Endodermal cell (in vitro differentiated cells): ENCODE results near the gene ZFP57. TPM values are rescaled to one million over a fixed set of nuclear protein-coding genes. Genes with fewer than 3 reads are reported as not detected.
A peak's percentile ranks its signal among the peaks of the same experiment; 100 is the strongest.

Experiments used
- DNase-seq: peaks from one replicate; pipeline ENCODE4 v3.0.0-alpha.2; 2017
- H3K27ac ChIP-seq: 2 replicates; pipeline ENCODE4 v1.5.1; 2013; ENCODE audit warnings: mild to moderate bottlenecking, low read depth, low read length, moderate library complexity
- H3K27me3 ChIP-seq: 2 replicates; pipeline ENCODE4 v1.6.1; 2013; ENCODE audit warnings: mild to moderate bottlenecking, low read length, moderate library complexity; ENCODE audit not compliant: insufficient read depth, control insufficient read depth, poor library complexity, severe bottlenecking
- H3K36me3 ChIP-seq: 2 replicates; pipeline ENCODE4 v1.7.0; 2013; ENCODE audit warnings: mild to moderate bottlenecking, low read length, moderate library complexity; ENCODE audit not compliant: control insufficient read depth, insufficient read depth
- H3K4me1 ChIP-seq: one replicate; pipeline ENCODE4 v1.7.0; 2013; ENCODE audit warnings: low read length; ENCODE audit not compliant: control insufficient read depth, insufficient read depth
- H3K4me3 ChIP-seq: 2 replicates; pipeline ENCODE4 v1.5.1; 2013; ENCODE audit warnings: mild to moderate bottlenecking, low read length, moderate library complexity
- H3K9ac ChIP-seq: 2 replicates; pipeline ENCODE4 v1.6.1; 2013; ENCODE audit warnings: mild to moderate bottlenecking, low read length, moderate library complexity; ENCODE audit not compliant: poor library complexity, severe bottlenecking; ENCODE audit errors: extremely low read depth
- H3K9me3 ChIP-seq: 2 replicates; pipeline ENCODE4 v1.6.1; 2013; ENCODE audit warnings: mild to moderate bottlenecking, low read length, moderate library complexity; ENCODE audit not compliant: control insufficient read depth
- H3K27ac Mint-ChIP-seq: 2 replicates; pipeline ENCODE4 v1.8.0; 2020; ENCODE audit warnings: mixed read lengths
- H3K27me3 Mint-ChIP-seq: 2 replicates; pipeline ENCODE4 v1.8.0; 2021; ENCODE audit warnings: mild to moderate bottlenecking, mixed read lengths; ENCODE audit not compliant: insufficient read depth
- H3K36me3 Mint-ChIP-seq: 2 replicates; pipeline ENCODE4 v1.8.0; 2020; ENCODE audit warnings: low read depth, mixed read lengths
- H3K4me1 Mint-ChIP-seq: 2 replicates; pipeline ENCODE4 v1.8.0; 2020; ENCODE audit warnings: mixed read lengths
- H3K4me3 Mint-ChIP-seq: 2 replicates; pipeline ENCODE4 v1.8.0; 2020; ENCODE audit warnings: mild to moderate bottlenecking, moderate library complexity, mixed read lengths
- H3K9me3 Mint-ChIP-seq: 2 replicates; pipeline ENCODE4 v1.8.0; 2020; ENCODE audit warnings: mild to moderate bottlenecking, mixed read lengths
- WGBS, 2 experiments: methylation state at CpG; one replicate each; pipeline versions ENCODE4 v1.1.5 to v1.1.7; 2013; ENCODE audit warnings: missing lambda C conversion rate in 2 of 2, mixed read lengths in 1 of 2; ENCODE audit not compliant: insufficient coverage in 1 of 2, insufficient read length in 1 of 2; 5-methylcytosine and 5-hydroxymethylcytosine counted together
- total RNA-seq, 2 donors: library from RNA; stranded (reverse); fragmentation: NEBNext Ultra II Directional in 1 of 2; extraction: Animal tissue kit (Norgen Biotek cat#: 25700) in 1 of 2; gene quantifications; 2 replicates in 1 of 2; 3 replicates in 1 of 2; pipeline ENCODE4 v1.2.1, GENCODE V29; 2021
- TF ChIP-seq, protein P1 (sequence below): fragments of 200-600 bp; sonication (generic); conservative IDR thresholded peaks from 2 replicates; pipeline ENCODE4 v1.5.0; 2021; ENCODE audit warnings: antibody characterized with exemption, mild to moderate bottlenecking

Gene ZFP57
- total RNA-seq, 2 donors from 2014 or later = 0.24 to 0.59 TPM

DNA sequence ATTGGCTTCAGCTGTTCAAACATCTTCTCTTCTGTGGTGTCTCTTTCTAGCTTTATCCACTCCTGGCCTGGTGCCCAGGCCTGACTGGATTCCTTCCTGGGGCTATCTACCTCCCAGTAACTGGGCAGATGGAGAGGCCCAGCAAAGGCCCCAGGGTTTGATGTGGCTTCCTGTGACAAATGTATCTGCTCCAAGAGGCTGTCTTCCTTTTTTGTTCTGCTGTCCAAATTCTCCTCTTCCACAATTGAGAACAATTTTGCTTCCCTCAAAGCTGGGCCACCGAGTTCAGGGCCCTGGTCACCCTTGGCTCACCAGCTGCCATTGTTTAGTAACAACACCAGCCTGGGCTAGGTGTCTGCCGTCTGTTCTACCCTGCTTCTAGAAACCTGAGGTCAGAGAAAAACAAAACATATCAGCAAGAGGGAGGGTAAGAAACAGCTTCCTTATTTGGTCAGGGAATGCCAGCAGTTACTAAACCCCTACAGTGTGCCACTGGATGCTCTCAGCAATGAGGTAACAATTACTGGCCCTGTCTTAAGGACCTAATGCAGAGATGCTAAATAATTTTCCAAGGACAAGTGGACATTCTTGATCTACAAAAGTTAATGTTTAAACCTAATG lies 3.9 kb downstream of the ZFP57 start:
- no peaks in the 10 kb centered on the region for H3K36me3 ChIP-seq
- no peaks in the 10 kb centered on the region for H3K9me3 Mint-ChIP-seq
- H3K27ac ChIP-seq = peak overlapping the region; percentile 13
- no peaks in the 10 kb centered on the region for H3K27me3 ChIP-seq
- H3K4me1 Mint-ChIP-seq = peaks cover 19% of the 10 kb centered on the region
- H3K36me3 Mint-ChIP-seq = no peaks in the 10 kb centered on the region
- H3K27ac Mint-ChIP-seq = peak overlapping the region; percentile 73
- TF ChIP-seq, protein P1, sequence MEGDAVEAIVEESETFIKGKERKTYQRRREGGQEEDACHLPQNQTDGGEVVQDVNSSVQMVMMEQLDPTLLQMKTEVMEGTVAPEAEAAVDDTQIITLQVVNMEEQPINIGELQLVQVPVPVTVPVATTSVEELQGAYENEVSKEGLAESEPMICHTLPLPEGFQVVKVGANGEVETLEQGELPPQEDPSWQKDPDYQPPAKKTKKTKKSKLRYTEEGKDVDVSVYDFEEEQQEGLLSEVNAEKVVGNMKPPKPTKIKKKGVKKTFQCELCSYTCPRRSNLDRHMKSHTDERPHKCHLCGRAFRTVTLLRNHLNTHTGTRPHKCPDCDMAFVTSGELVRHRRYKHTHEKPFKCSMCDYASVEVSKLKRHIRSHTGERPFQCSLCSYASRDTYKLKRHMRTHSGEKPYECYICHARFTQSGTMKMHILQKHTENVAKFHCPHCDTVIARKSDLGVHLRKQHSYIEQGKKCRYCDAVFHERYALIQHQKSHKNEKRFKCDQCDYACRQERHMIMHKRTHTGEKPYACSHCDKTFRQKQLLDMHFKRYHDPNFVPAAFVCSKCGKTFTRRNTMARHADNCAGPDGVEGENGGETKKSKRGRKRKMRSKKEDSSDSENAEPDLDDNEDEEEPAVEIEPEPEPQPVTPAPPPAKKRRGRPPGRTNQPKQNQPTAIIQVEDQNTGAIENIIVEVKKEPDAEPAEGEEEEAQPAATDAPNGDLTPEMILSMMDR = no peak
- WGBS, 2 experiments = 74 to 100% methylated on average over 1 to 2 of the region's 2 CpGs
- H3K4me3 ChIP-seq = no peak overlapping the region
- no peak overlapping the region for H3K4me3 Mint-ChIP-seq
- H3K9me3 ChIP-seq = no peaks in the 10 kb centered on the region
- no peak for DNase-seq
- peaks cover 5% of the 10 kb centered on the region for H3K27me3 Mint-ChIP-seq
- H3K9ac ChIP-seq = no peak overlapping the region
- H3K4me1 ChIP-seq = no peaks in the 10 kb centered on the region

DNA sequence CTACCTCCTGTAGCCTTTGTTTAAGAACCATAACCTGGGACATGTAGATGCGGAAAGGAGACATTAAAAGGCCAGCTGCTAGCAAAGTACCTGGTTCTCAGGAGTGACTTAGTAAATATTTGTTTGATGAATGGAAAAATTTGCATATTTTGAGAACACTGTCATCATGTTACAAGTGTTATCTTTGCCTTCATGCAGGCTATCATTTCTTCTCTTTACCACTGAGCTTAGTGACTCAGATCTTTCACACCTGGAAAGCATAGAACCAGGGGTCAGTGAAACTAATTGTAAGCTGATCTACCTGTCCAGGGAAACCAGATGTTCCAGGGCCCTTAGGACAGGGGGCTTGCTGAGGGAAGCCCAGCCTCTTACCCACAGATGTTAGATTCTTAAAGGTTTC lies 5.4 kb downstream of the ZFP57 start:
- Mint-ChIP-seq H3K27ac (peak overlapping the region; percentile 12), H3K27me3 (peaks cover 6% of the 10 kb centered on the region), H3K36me3 (no peaks in the 10 kb centered on the region), H3K4me3 (no peak overlapping the region), H3K4me1 (peaks cover 19% of the 10 kb centered on the region), H3K9me3 (no peaks in the 10 kb centered on the region)
- no peaks in the 10 kb centered on the region for H3K27me3 ChIP-seq
- no peaks in the 10 kb centered on the region for H3K4me1 ChIP-seq
- H3K9ac ChIP-seq = no peak overlapping the region
- DNase-seq = no peak
- no peak overlapping the region for H3K27ac ChIP-seq
- H3K4me3 ChIP-seq = no peak overlapping the region
- TF ChIP-seq, protein P1 = no peak
- no peaks in the 10 kb centered on the region for H3K36me3 ChIP-seq
- WGBS, 2 experiments = 88 to 100% methylated on average over 1 of the region's 1 CpG
- H3K9me3 ChIP-seq = no peaks in the 10 kb centered on the region

DNA sequence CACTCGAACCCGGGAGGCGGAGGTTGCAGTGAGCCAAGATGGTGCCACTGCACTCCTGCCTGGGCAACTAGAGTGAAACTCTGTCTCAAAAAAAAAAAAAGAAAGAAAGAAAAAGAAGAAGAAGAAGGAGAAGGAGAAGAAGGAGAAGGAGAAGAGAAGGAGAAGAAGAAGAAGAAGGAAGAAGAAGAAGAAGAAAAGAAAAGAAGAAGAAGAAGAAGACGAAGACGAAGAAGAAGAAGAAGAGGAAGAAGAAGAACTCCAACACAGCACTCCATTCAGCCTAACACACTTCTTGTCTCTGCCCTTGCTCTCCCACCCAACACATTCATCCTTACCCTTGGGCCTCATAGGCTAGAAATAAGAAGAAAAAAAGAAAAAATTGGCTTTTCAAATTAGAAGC lies 6.9 kb downstream of the ZFP57 start:
- Histone ChIP-seq H3K4me1 (no peaks in the 10 kb centered on the region), H3K9ac (no peak overlapping the region), H3K9me3 (no peaks in the 10 kb centered on the region), H3K36me3 (no peaks in the 10 kb centered on the region), H3K27ac (no peak overlapping the region), H3K4me3 (no peak overlapping the region), H3K27me3 (no peaks in the 10 kb centered on the region)
- Mint-ChIP-seq H3K27me3 (peaks cover 4% of the 10 kb centered on the region), H3K9me3 (no peaks in the 10 kb centered on the region), H3K36me3 (no peaks in the 10 kb centered on the region), H3K27ac (no peak overlapping the region), H3K4me1 (peaks cover 19% of the 10 kb centered on the region), H3K4me3 (no peak overlapping the region)
- DNase-seq = no peak
- TF ChIP-seq, protein P1 = no peak
- WGBS, 2 experiments = 96 to 100% methylated on average over 3 of the region's 5 CpGs
